HG02840 (cell line): ENCODE measurements around the gene KCNIP4.

Experiments used
- ATAC-seq: cut with Tn5 transposase; IDR thresholded peaks from one replicate; pipeline ENCODE4 v1.9.1; 2021; ENCODE audit warnings: mild to moderate bottlenecking, moderate library complexity, moderate number of reproducible peaks; ENCODE audit not compliant: unreplicated experiment, low FRiP score

Gene KCNIP4

DNA sequence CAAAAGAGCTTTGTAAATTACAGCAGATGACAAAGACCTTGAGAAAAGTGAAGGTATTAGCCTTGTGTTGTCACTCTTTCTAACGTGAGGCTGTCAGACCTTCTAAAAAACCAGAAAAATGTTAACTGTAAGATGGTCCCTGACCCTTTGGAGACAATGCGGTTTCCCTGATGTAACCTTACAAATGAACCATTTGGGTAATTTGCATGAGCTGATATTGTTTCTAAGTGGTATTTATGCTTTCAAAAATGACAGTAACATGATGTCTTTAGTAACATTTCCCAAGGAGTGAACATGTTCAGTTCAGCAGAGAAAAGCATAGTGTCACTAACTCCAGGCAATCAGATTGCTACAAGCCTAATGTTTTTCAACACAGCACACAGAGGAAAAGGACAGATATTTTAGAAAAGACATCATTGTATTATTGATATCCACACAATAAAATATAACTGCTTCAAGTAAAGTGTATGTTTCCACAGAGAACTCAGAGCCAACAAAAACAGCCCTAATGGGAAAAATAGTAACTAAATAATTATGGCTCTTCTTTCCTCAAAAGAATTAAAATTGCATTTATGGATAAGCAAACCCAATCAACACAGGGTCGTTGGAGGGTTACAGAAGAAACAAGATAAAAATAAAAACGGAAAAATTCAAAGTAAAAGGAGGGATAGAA is 434.4 kb downstream of the KCNIP4 start:
- ATAC-seq = no peak

DNA sequence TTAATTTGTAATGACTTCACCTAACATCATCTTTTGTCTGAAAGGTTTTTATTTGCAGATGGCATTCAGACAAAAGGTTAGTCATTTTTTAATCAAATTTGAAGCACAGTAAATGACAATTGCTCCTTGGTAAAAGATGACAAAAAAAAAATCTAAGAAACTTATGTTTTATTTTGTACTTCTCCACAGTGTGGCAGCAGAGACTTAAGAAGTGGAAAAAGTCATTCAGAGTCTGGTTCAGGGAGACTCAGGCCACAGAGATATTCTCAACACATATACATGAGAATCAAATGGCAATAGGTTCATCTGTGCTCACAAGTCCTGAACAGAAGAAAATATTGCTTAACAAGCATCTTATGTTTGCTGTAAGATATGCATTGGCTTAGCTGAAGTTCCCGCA is 436.2 kb downstream of the KCNIP4 start:
- no peak for ATAC-seq

DNA sequence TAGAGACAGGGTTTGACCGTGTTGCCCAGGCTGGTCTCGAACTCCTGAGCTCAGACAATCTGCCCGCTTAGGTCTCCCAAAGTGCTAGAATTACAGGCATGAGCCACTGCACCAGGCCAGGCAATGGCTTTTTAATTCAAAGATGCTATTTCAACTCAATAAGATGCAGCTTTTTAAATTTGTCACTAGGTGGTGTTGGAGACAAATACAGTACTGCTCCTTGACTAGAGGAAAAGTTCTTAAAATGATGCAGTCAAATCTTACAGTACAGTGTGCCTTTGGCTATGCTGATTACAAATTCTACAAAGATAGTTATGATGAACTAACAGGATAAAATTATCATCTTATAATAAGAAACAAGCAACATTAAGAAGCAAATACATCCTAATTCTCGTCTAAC is 441.1 kb downstream of the KCNIP4 start:
- no peak for ATAC-seq

DNA sequence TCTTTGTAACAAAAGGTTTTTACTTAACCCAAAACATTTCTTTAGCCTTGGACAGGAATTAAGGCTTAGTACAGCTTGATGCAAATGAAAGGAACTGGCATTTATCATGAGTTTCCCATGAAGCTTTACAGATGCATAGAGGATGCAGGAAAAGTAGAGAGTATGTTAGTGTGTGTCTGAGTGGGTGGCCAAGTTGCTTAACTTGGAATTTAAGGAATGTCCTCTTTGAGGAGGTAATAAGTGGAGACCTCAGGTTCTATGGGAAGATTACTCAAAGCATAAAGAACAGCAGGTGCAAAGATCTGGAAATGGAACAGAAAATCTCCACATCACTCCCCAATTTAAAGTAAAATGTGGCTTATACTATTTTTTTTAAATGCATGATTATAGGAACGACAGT is 457.9 kb downstream of the KCNIP4 start:
- ATAC-seq = no peak

DNA sequence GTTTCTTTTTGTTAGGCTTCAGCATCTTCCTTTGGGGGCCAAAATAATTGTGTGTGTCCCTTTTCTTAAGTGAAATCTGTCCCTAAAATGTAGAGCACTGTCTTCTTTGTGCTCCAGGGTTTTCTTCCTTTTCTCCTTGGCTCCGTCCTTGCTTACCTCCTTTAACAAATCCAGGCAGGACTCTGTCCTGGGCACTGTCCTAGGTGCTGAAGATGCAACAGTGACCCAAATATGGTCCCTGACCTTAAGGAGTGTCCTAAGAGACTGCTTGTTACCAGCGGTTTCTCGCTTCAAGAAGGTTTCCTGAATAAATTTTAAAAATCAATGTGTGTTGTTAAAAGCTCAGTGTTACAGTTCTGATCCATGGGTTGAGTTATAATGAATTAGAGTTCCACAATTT is 471.8 kb downstream of the KCNIP4 start:
- ATAC-seq = no peak

DNA sequence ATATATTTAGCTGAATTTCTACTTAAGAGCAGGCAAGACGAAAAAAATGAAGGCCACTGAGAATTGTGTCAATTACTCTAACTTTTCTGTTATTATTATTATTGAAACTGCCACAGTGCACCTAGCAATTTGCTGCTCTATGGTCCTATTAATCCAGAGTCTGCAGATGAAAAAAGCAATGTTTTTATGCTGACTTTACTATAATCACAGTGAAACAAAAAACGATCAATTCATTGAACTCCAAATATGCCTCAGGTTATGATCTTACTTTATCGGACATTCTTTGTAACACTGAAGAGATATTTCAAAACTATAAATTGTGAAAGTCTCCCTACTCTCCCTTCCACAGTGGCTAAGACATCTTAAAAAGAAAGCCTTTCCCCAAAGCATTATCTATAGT is 474.4 kb downstream of the KCNIP4 start:
- no peak for ATAC-seq

DNA sequence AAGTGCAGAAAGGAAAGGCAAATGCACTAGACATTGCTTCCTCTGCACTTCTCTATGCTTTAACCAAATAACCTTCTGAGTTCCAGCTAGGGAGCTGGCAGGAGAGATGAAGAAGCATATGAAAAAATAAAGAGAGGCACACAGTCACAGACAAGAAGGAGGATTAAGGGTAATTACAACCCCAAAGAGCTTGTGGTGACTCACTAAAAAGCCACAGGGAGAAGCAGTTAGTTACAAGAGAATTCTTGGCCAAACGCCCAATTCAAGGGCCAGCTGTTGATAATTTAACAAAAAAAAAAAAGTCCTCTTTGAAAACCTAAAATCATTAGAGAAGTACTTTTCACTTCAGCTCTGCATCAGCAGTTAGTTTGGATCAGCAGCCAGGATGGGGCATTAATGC is 478.0 kb downstream of the KCNIP4 start:
- no peak for ATAC-seq

DNA sequence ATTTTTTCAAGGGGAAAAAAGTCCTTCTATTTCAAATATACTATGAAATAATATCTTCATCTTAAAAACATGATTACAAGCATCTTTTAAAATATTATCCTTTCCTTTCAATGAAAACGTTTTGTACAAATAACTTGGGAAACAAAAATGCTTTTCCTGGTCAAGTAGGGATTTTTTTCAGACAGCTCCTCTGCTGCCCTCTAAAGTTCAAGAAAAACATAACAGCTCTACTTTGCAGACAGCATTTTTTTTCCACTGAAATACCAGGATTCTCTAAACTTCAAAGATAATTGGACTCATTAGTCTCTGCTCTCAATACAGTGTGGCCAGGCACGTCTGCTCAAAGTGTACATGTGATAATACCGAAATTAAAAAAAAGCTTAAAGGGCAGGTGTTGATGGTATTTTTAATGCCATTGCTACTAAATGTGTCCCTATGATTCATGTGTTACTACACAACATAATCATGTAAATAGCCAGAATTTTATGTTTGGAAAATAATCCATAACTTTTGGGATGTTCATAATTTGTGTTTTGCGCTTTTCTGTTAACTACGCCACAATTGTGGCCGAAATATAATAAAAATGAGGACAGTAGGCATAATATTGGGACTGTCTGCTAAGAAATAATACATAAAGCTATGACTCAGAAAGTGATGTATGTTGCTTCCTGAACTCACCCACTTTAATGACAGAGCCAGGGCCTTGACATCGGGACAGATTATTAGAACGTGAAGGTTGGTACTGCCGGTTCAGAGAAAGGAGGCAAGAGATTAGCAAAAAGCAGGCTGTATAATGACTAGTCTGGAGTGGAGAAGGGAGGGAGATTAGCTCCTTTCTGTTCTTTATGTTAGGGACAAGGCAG is 478.9 kb downstream of the KCNIP4 start:
- ATAC-seq = no peak

DNA sequence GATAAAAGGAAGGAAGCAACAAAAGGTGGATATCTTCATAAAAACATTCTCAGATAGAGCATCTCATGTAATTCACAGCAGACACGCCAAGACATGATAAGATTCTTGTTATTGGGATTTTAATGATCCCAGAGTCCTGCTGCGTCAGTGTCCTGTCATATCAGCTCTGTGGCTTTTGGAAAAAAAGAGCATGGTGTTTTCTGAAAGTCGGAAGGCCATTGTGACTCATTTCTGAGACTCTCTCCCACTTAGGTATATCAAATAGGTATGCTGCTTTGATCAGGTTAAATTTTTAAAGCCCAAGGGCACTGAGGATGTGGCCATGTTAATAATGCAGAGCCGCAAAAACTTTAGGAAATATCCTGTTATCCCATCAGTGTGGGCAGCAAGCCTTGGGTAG is 481.0 kb downstream of the KCNIP4 start:
- no peak for ATAC-seq

DNA sequence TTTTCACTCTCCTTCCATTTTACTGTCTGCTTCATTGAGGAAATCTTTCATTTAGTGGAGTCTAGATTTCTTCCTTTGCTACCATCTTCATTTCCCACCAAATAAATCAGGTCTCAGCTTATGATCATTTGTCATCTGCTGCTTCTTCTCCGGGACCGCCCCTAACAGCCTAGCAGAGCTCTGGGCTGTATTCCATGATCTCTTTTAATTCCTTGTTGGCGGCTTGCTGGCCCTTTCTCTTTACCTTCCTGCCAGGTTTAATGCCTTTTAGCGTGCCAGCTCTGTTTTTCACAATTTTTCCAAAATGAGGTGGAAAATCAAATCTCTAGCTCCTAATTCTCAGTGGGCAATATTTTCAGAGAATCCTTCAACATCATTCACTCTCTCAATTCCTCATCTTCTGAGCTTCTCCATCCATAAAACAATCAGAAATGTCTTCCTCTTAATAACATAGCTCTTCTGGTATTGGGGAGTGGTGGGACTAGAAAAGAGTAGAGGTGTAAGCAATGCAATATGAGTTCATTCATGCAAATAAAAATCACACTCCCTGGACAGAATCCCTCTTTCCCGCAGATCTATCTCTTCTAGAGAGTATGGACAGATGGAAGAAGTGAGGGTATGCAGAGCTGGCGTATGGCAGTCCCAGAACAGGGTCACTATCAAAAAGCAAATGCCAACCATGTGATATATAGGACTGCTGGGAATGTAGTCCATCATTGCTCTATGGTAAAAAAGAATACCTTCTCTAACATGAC is 491.3 kb downstream of the KCNIP4 start:
- no peak for ATAC-seq

DNA sequence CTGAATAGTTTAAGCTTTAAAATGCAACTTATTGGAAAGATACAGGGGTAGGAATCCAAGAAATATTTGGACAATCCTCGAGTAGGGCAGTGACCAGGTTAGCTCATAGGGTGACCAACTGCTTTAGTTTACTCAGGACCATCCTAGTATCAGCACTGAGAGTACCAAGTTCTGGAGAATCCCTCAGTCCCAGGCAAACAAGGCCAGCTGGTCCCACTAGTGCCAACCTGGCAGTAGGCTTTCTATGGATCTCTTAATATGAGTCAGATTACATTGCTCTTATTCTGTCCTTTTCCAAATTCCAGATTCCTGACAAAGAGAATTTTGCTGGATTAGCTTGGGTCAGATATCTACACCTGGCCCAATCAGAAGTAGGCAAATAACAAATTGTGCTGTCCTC is 493.7 kb downstream of the KCNIP4 start:
- ATAC-seq = no peak

DNA sequence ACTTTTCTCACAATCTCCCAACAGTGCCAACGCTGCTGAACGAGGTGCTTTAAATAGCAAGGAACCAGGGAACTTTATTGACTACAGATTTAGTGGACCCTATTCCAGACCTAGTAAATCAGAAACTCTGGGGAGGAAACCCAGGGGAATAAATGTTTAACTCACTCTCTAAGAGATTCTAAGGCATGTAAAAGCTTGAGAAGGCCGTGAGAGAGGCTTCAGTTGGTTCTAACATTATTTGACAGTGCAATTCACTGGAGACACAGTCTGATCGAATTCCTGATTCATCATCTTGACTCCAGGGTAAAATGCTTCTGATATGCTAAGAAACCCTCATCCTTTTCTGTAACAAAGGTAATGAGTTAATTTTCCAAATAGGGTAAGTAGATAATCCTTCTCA is 494.4 kb downstream of the KCNIP4 start:
- no peak for ATAC-seq

DNA sequence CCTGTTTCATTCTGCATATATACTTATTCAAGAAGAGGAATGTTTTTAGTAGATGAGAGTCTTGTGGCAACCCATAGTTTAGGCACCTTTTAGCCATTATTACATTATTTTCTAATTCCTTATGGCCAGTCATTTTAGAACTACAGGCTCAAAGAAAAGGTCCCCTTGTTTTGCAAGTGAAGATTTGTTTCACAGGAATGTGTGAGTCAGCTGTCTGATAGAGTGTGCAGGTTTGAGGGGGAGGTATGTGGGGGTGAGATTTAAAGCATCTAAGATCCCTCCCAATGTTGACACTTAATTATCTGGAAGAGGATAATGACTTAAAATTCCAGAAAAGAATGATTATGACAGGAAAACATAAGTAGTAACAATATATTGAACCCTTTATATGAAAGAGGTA is 495.6 kb downstream of the KCNIP4 start:
- no peak for ATAC-seq

DNA sequence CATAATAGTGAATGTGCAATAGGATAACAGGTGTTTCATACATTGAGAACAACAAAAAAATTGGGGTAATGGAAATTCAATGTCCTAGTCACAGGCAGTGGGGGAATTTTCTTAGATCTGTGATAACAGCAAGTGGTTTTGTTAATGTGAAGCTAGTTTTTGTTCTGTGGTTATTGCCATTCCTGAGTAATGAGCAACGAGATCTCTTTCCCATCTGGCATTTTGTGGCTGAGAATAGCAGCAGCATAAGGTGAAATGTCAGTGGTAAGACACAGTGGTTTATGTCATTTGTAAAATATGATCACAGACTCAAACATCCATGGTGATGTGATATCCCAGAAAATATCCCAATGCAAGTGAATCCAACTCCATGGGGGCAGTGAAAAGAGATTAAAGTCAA is 497.5 kb downstream of the KCNIP4 start:
- ATAC-seq = no peak

DNA sequence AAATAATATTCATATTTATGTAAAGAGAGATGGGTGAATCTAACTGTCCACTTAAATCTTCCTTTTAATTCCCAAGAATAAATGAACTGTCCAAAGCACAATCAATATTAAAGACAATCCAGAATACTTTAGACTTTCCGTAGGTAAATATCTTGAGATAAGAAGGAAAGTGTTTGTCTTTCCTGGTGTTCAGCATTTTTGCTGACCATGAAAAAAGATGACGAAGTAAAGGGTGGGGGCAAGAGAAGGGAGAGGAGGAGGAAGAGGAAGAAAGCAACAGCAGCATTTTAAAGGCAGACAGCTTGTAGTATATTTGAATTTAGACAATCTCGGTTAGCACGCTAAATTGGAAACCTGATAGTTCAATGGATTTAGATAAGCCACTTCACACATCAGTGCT is 498.2 kb downstream of the KCNIP4 start:
- ATAC-seq = no peak

DNA sequence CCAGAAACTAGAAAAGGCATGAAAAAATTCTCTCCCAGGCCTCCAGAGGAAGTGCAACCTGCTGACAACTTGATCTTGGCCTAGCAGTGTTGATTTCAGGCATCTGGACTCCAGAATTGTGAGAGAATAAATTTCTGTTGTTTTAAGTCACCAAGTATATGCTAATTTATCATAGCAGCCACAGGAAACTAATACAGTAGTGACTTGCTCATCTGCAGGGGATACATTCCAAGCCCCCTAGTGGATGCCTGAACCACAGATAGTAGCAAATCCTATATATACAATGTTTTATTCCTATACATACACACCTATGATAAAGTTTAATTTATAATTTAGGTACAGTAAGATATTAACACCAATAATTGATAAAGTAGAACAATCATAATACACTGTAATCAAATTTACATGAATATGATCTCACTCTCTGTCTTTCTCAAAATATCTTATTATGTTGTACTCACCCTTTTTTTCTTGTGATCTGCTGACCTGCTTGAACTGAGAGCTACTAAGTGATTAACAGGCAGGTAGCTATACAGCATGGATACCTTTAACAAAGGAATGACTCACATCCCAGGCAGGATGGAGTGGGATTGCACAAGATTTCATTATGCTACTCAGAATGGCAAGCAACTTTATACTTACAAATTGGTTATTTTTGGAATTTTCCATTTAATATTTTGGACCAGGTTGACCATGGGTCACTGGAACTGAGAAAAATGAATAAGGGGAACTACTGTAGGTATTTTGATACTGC is 501.1 kb downstream of the KCNIP4 start:
- no peak for ATAC-seq

DNA sequence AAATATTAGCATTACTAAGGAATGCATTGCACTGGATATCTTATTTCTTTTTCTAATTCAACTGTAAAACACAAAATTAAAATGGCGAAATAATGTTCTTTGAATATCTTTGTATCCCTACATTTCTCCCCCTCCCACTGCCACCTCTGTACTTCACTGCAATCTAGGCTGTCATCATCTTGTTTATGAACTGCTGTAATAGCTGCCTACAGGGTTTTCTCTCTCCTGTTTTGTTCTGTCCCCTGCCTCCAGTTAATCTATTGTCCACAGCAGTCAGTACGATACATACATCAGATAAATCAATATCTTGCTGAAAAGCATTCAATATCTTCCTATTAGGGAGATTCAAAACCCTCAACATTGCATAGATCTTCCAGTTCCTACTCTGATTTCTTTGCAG is 528.4 kb downstream of the KCNIP4 start:
- no peak for ATAC-seq

DNA sequence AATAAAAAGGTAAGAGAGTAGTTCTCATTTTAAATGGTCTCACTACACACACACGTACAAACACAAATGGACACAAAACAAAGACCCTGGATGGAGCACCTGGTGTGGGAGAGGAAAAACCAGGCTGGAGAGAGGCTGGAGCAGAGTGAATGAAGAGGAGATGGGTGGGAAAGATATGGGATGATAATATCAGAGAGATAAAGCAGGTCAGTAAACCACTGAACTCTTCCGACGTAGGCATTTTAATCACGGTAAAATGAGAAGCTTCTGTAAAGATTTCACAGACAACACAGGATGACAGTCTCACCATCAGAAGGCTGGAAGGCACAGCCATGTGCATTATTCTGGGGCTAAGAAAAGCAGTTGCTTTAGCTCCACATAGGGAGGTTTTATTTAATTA is 532.8 kb downstream of the KCNIP4 start:
- no peak for ATAC-seq

DNA sequence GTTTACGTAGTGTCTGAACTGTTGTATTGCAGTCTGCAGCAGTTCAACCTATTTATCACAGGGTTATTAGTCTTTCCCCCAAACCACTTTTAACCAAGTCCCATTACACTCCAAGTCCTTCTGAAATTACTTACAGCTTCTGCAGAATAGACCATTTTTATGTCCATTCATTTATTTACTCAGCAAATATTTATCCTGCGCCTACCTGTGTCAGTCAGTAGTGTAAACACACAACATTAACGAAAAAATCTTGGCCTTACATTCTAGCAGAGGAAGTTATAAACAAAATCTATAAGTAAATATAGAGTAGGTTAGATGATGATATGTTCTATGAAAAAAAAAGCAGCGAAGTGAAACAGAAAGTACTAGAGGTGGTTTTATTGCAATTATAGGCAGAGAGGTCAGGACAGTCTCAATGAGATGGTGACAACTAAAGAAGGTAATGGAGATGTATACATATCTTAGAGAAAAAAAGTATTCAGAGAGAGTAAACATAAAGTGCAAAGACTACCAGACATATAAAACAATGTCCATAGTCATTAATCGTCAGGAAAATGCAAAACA is 534.7 kb downstream of the KCNIP4 start:
- ATAC-seq = no peak

DNA sequence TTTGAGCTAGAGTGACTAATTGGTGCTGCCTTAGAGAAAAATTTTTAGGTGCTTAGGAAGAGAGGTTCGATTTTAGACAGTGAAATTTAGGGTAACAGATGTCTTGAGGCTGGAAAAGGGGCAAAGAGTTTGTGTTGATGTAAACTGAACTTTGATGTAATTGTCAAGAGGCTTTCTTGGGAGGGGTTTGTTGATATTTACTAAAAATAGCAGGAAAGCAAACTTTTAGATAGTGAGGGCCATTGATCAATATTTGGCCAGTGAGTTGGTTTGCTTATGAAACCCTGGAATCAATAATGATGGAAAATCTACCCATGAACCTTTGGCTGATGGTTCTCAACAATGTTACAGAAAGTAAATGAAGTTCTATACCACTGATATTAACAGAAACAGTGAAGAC is 537.5 kb downstream of the KCNIP4 start:
- no peak for ATAC-seq
